Stomach smooth muscle (tissue), 2 donors: Measurements from ENCODE around the gene RNF133.

ENCODE experiments used
- H3K27ac ChIP-seq: one replicate; pipeline ENCODE4 v1.7.0; 2013; ENCODE audit warnings: mild to moderate bottlenecking, low read length, inconsistent platforms
- H3K27me3 ChIP-seq, 2 donors: one replicate each; pipeline ENCODE4 v1.7.0; 2013; ENCODE audit warnings: low read length in 2 of 2; ENCODE audit not compliant: insufficient read depth in 2 of 2, control insufficient read depth in 1 of 2
- H3K36me3 ChIP-seq, 2 donors: one replicate each; pipeline ENCODE4 v1.7.0; 2013; ENCODE audit warnings: low read length in 2 of 2; ENCODE audit not compliant: control insufficient read depth in 2 of 2, insufficient read depth in 2 of 2
- H3K4me1 ChIP-seq: one replicate; pipeline ENCODE4 v1.7.0; 2013; ENCODE audit warnings: low read length; ENCODE audit not compliant: control insufficient read depth, insufficient read depth
- H3K4me3 ChIP-seq, 2 donors: one replicate each; pipeline ENCODE4 v1.7.0; 2013; ENCODE audit warnings: low read length in 2 of 2
- H3K9ac ChIP-seq, 2 donors: one replicate each; pipeline ENCODE4 v1.7.0; 2013; ENCODE audit warnings: low read length in 2 of 2, mild to moderate bottlenecking in 1 of 2
- H3K9me3 ChIP-seq, 2 donors: one replicate each; pipeline ENCODE4 v1.7.0; 2013; ENCODE audit warnings: low read length in 2 of 2; ENCODE audit not compliant: control insufficient read depth in 2 of 2
- donor health status: healthy.
- donor health status: Pancreatic carcinoma.

RNF133 gene

GRCh38 chr7:122699017-122699416 is at the start of gene RNF133:
RNF133 (minus strand) TSS chr7:122699117; CDS start chr7:122698918, 199 bp downstream.
- H3K27ac ChIP-seq = no peak within 1 kb of the TSS
- H3K4me3 ChIP-seq = no peak within 1 kb of the TSS
- H3K4me1 ChIP-seq = no peaks in the 10 kb centered on the region
- no peaks in the 10 kb centered on the region for H3K27me3 ChIP-seq
- H3K9ac ChIP-seq = no peak within 1 kb of the TSS
- H3K36me3 ChIP-seq = no peaks in the 10 kb centered on the region
- no peaks in the 10 kb centered on the region for H3K9me3 ChIP-seq

GRCh38 chr7:122748195-122748594 is 49.3 kb upstream of the RNF133 start:
- no peaks in the 10 kb centered on the region for H3K27me3 ChIP-seq
- no peak overlapping the region for H3K9ac ChIP-seq
- H3K36me3 ChIP-seq = no peaks in the 10 kb centered on the region
- no peaks in the 10 kb centered on the region for H3K4me1 ChIP-seq
- H3K9me3 ChIP-seq = no peaks in the 10 kb centered on the region
- no peak overlapping the region for H3K4me3 ChIP-seq
- H3K27ac ChIP-seq = no peak overlapping the region

DNA sequence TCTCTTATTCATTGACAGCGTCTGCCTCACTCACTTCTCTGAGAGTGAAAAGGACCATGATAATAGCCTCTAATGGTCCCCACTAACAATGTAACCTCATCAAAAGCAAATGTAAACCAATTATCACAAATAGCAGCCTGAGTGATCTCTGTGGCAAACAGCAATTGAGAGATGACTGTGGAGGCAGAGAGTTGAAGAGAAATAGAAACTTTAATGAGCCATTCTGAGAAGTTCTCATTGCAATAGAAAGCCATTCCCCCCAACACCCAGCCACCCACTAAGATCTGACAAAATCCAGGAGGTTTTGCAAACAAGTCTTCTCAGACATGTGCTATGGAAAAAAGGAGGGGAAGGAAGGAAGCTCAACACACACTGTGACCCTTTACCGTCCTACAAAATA is 48.0 kb upstream of the RNF133 start:
- H3K36me3 ChIP-seq = no peaks in the 10 kb centered on the region
- H3K9me3 ChIP-seq = no peaks in the 10 kb centered on the region
- no peak overlapping the region for H3K4me3 ChIP-seq
- no peak overlapping the region for H3K27ac ChIP-seq
- no peaks in the 10 kb centered on the region for H3K4me1 ChIP-seq
- no peaks in the 10 kb centered on the region for H3K27me3 ChIP-seq
- no peak overlapping the region for H3K9ac ChIP-seq

DNA sequence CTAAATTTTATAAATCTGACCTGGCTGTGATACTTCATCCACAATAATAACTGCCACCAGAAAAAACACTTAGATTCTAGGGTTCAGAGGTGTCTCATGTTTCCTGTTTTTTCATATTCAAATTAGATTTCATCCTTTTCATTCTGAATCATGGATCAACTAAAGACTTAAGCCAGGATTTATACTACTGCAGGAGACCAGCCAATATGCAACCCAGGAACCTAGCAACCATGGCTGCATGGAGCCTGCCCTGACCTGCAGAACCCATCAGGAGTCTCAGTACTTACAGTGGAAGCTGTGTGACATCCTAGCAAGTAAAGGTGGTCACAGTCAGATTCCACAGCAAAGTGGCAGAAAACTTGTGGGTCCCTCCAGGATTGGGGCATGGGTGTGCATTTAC is 44.3 kb upstream of the RNF133 start:
- no peak overlapping the region for H3K27ac ChIP-seq
- H3K4me3 ChIP-seq = no peak overlapping the region
- no peak overlapping the region for H3K9ac ChIP-seq
- no peaks in the 10 kb centered on the region for H3K27me3 ChIP-seq
- H3K4me1 ChIP-seq = no peaks in the 10 kb centered on the region
- no peaks in the 10 kb centered on the region for H3K36me3 ChIP-seq
- no peaks in the 10 kb centered on the region for H3K9me3 ChIP-seq

GRCh38 chr7:122738947-122739346 is 40.0 kb upstream of the RNF133 start:
- Histone ChIP-seq H3K4me3 (no peak overlapping the region), H3K27ac (no peak overlapping the region), H3K27me3 (no peaks in the 10 kb centered on the region), H3K9me3 (no peaks in the 10 kb centered on the region), H3K4me1 (no peaks in the 10 kb centered on the region), H3K36me3 (no peaks in the 10 kb centered on the region), H3K9ac (no peak overlapping the region)

- no peaks in the 10 kb centered on the region for H3K9me3 ChIP-seq
- H3K36me3 ChIP-seq = no peaks in the 10 kb centered on the region
- H3K27me3 ChIP-seq = no peaks in the 10 kb centered on the region
These were observed 37.3 kb upstream of the RNF133 start for GRCh38 chr7:122736183-122736582.

DNA sequence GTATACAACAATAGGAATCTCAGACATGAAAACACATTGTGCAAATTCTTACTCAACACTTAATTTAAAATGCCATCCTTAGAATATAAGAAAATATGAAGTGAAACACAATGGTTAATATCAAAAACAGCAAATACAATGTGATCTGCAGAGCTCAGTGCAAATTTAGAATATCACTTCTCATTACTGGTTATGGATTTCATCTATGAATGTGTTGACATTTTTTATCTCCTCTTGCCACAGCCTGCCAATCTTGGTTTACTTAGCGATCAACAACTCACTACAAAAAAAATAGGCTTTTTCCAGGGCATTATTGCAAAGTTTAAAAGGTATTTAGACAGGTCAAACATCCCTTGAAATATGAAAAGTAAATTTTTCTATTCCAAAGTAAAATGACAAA is 28.8 kb upstream of the RNF133 start:
- Histone ChIP-seq H3K4me3 (no peak overlapping the region), H3K9me3 (no peaks in the 10 kb centered on the region), H3K4me1 (no peaks in the 10 kb centered on the region), H3K27ac (no peak overlapping the region), H3K9ac (no peak overlapping the region), H3K27me3 (no peaks in the 10 kb centered on the region), H3K36me3 (no peaks in the 10 kb centered on the region)

More at GRCh38 chr7:122736183-122736582, 37.3 kb upstream of the RNF133 start:
- Histone ChIP-seq H3K9ac (no peak overlapping the region), H3K4me3 (no peak overlapping the region), H3K27ac (no peak overlapping the region), H3K4me1 (no peaks in the 10 kb centered on the region)

DNA sequence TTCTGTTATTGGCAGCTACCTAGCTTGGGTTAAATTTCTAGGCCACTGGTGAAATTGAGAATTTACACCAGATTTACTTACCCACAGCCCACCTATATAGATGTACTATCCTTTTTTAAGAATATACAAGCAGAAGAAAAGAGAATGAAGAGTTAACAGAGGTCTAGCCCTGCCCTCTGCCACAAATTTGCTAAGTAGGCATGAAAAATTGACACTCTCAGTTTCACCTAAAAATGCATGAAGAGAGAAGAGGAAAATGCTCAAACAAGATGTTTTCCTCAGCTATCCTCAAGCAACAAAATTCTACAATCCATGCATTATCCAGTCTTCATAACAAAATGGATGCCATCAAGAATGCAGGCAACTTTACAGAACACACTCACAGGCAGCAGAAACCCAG is 28.4 kb upstream of the RNF133 start:
- no peak overlapping the region for H3K9ac ChIP-seq

GRCh38 chr7:122726881-122727280 is 28.0 kb upstream of the RNF133 start:
- Histone ChIP-seq H3K4me3 (no peak overlapping the region), H3K36me3 (no peaks in the 10 kb centered on the region), H3K9ac (no peak overlapping the region), H3K27me3 (no peaks in the 10 kb centered on the region), H3K9me3 (no peaks in the 10 kb centered on the region), H3K4me1 (no peaks in the 10 kb centered on the region), H3K27ac (no peak overlapping the region)

More for the DNA sequence above, 28.4 kb upstream of the RNF133 start:
- H3K36me3 ChIP-seq = no peaks in the 10 kb centered on the region
- no peak overlapping the region for H3K4me3 ChIP-seq
- no peaks in the 10 kb centered on the region for H3K9me3 ChIP-seq
- no peak overlapping the region for H3K27ac ChIP-seq
- H3K4me1 ChIP-seq = no peaks in the 10 kb centered on the region
- H3K27me3 ChIP-seq = no peaks in the 10 kb centered on the region

DNA sequence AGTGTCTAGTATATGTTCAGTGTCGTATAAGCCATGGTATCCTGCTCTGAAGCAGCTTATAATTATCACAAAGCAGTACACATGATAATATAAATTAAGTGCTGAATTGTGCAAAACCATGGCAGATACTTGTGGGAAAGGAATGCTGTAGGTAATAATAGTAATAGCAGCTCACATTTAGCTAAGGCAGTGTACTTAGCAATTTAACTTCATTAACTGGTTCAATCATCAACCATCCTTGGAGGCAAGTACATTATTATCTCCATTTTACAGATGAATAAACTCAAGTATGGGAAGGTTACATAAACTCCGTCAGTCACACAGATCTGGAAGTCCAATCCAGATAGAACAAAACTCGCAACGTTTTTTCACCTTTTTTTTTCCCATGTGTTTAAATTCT is 25.4 kb upstream of the RNF133 start:
- Histone ChIP-seq H3K4me1 (no peaks in the 10 kb centered on the region), H3K27ac (no peak overlapping the region), H3K9me3 (no peaks in the 10 kb centered on the region), H3K9ac (no peak overlapping the region), H3K36me3 (no peaks in the 10 kb centered on the region), H3K27me3 (no peaks in the 10 kb centered on the region), H3K4me3 (no peak overlapping the region)

GRCh38 chr7:122719010-122719578 is 20.2 kb upstream of the RNF133 start:
- H3K27ac ChIP-seq = no peak overlapping the region
- H3K36me3 ChIP-seq = no peaks in the 10 kb centered on the region
- no peak overlapping the region for H3K9ac ChIP-seq
- no peaks in the 10 kb centered on the region for H3K9me3 ChIP-seq
- H3K4me1 ChIP-seq = no peaks in the 10 kb centered on the region
- H3K4me3 ChIP-seq = no peak overlapping the region
- no peaks in the 10 kb centered on the region for H3K27me3 ChIP-seq
